T-helper 2 cell treated with Interferon-gamma antibody and Interleukin-4, amounts not matched to agents 100 ng/mL and 5 ng/mL, for 36 hours (primary cell): ENCODE results near the gene ATAD1. TPM values are rescaled to one million over a fixed set of nuclear protein-coding genes. Genes with fewer than 3 reads are reported as not detected.
"Not testable (repeated sequence)": the region's sequence is repeated elsewhere in the genome, so short reads cannot be mapped to it uniquely, and the experiment has no call there.

ENCODE experiments used
- intact Hi-C: fragments of 100-400 bp; cut with micrococcal nuclease; formaldehyde crosslinking; loops from one replicate; pipeline ENCODE4 v1.15.1; 2023
- total RNA-seq: library from RNA; stranded (reverse); gene quantifications from 2 replicates; pipeline ENCODE4 v1.2.3, GENCODE V29; 2022

Gene ATAD1
- total RNA-seq, 1 donor from 2014 or later: 43.7 TPM

- intact Hi-C loops: loop anchor here (5.0 kb wide), 1 partner anchor 57 kb away; the partner anchor contains the start of gene ATAD1
Observed at GRCh38 chr10:87760195-87760905, 57.7 kb downstream of the ATAD1 start.

GRCh38 chr10:87759551-87759950 is 58.5 kb downstream of the ATAD1 start:
- intact Hi-C loops: no loop called here

GRCh38 chr10:87757685-87758084 is 60.3 kb downstream of the ATAD1 start:
- intact Hi-C loops: no loop called here

- intact Hi-C loops: no loop called here
Observed at GRCh38 chr10:87753995-87754866, 63.8 kb downstream of the ATAD1 start.

GRCh38 chr10:87752566-87752965 is 65.5 kb downstream of the ATAD1 start:
- intact Hi-C loops: no loop called here

- intact Hi-C loops: no loop called here
Observed at GRCh38 chr10:87751274-87751673, 66.8 kb downstream of the ATAD1 start.

- intact Hi-C loops: no loop called here
Observed at GRCh38 chr10:87750817-87751216, 67.2 kb downstream of the ATAD1 start.

GRCh38 chr10:87750001-87750671 is 67.9 kb downstream of the ATAD1 start:
- intact Hi-C loops: no loop called here

- intact Hi-C loops: not testable (repeated sequence)
Observed at GRCh38 chr10:87748244-87748643, 69.8 kb downstream of the ATAD1 start.

- intact Hi-C loops: no loop called here
Observed at GRCh38 chr10:87746911-87747310, 71.1 kb downstream of the ATAD1 start.

GRCh38 chr10:87744606-87745005 is 73.4 kb downstream of the ATAD1 start:
- intact Hi-C loops: no loop called here

GRCh38 chr10:87742992-87743610 is 74.9 kb downstream of the ATAD1 start:
- intact Hi-C loops: not testable (repeated sequence)

- intact Hi-C loops: no loop called here
Observed at GRCh38 chr10:87740254-87740655, 77.8 kb downstream of the ATAD1 start.

GRCh38 chr10:87739703-87740102 is 78.3 kb downstream of the ATAD1 start:
- intact Hi-C loops: no loop called here

GRCh38 chr10:87738253-87738652 is 79.8 kb downstream of the ATAD1 start:
- intact Hi-C loops: not testable (repeated sequence)

GRCh38 chr10:87734987-87735827 is 82.8 kb downstream of the ATAD1 start:
- intact Hi-C loops: loop anchor here (1.0 to 2.0 kb wide), 2 partner anchors 78 to 202 kb away; no protein-coding TSS in a partner anchor

- intact Hi-C loops: no loop called here
Observed at GRCh38 chr10:87733081-87733480, 84.9 kb downstream of the ATAD1 start.

GRCh38 chr10:87729940-87730339 is 88.1 kb downstream of the ATAD1 start:
- intact Hi-C loops: no loop called here

GRCh38 chr10:87724789-87725188 is 93.2 kb downstream of the ATAD1 start:
- intact Hi-C loops: no loop called here

- intact Hi-C loops: no loop called here
Observed at GRCh38 chr10:87723500-87723899, 94.5 kb downstream of the ATAD1 start.
